SK-N-SH (cell line): ENCODE results near the gene UPF3B. TPM values are rescaled to one million over a fixed set of nuclear protein-coding genes. Genes with fewer than 3 reads are reported as not detected.

Experiments used
- CTCF ChIA-PET: fragments of 300-600, 350-600 bp; formaldehyde crosslinking; extraction: SDS; loops from one replicate; lab custom pipeline; 2021; lab: Yijun Ruan, JAX
- POLR2A ChIA-PET: fragments of 350-600 bp; sonication (Branson Sonifier 250); formaldehyde crosslinking; extraction: SDS; loops from one replicate; lab custom pipeline; 2020; ENCODE audit warnings: antibody characterized with exemption, inconsistent platforms; lab: Yijun Ruan, JAX
- DNase-seq: peaks from one replicate; pipeline ENCODE4 v3.0.0; 2012
- H2AFZ ChIP-seq: fragments of 200-600 bp; sonication (generic); 2 replicates; pipeline ENCODE4 v1.8.1; 2016; ENCODE audit warnings: antibody characterized with exemption, mild to moderate bottlenecking, low read depth
- H3F3A ChIP-seq: fragments of 200-600 bp; sonication (generic); replicated peaks from 2 replicates; pipeline ENCODE3; 2016; ENCODE audit warnings: antibody characterized with exemption, mild to moderate bottlenecking; ENCODE audit not compliant: insufficient read depth
- H3K27ac ChIP-seq, 2 experiments: fragments of 200-500 bp in 1 of 2; fragments of 200-600 bp in 1 of 2; sonication (Bioruptor generic) in 1 of 2; sonication (generic), shearing (Covaris generic) in 1 of 2; 2 replicates each; pipeline versions ENCODE4 v1.5.1 to v1.6.1; 2014 to 2016; ENCODE audit warnings: low read depth in 2 of 2, inconsistent platforms in 1 of 2, low read length in 1 of 2, mild to moderate bottlenecking in 1 of 2, mixed read lengths in 1 of 2
- H3K27me3 ChIP-seq: fragments of 200-600 bp; sonication (generic), shearing (Covaris generic); 2 replicates; pipeline ENCODE4 v1.6.1; 2016; ENCODE audit warnings: mixed run types; ENCODE audit not compliant: insufficient read depth
- H3K36me3 ChIP-seq, 2 experiments: fragments of 200-500 bp in 1 of 2; fragments of 200-600 bp in 1 of 2; sonication (Bioruptor generic) in 1 of 2; sonication (generic) in 1 of 2; replicated peaks in 1 of 2; 2 replicates each; pipeline versions ENCODE3 to v1.5.1; 2014 to 2016; ENCODE audit warnings: low read length in 1 of 2, mild to moderate bottlenecking in 1 of 2; ENCODE audit not compliant: insufficient read depth in 2 of 2, control insufficient read depth in 1 of 2
- H3K4me1 ChIP-seq, 2 experiments: fragments of 200-500 bp in 1 of 2; fragments of 200-600 bp in 1 of 2; sonication (Bioruptor generic) in 1 of 2; sonication (generic), shearing (Covaris generic) in 1 of 2; 2 replicates each; pipeline versions ENCODE4 v1.5.1 to v1.6.1; 2014 to 2016; ENCODE audit warnings: low read depth in 1 of 2, low read length in 1 of 2, mixed run types in 1 of 2; ENCODE audit not compliant: insufficient read depth in 2 of 2, control insufficient read depth in 1 of 2
- H3K4me2 ChIP-seq: fragments of 200-600 bp; sonication (generic), shearing (Covaris generic); 2 replicates; pipeline ENCODE4 v1.6.1; 2017; ENCODE audit warnings: mixed run types
- H3K4me3 ChIP-seq, 2 experiments: fragments of 200-500 bp in 1 of 2; fragments of 200-600 bp in 1 of 2; sonication (Bioruptor generic) in 1 of 2; sonication (generic), shearing (Covaris generic) in 1 of 2; 2 replicates each; pipeline versions ENCODE4 v1.5.1 to v1.8.1; 2014 to 2016; ENCODE audit warnings: low read depth in 2 of 2, inconsistent platforms in 1 of 2, low read length in 1 of 2, mild to moderate bottlenecking in 1 of 2, mixed read lengths in 1 of 2, moderate library complexity in 1 of 2
- H3K79me2 ChIP-seq: fragments of 200-600 bp; sonication (generic); 2 replicates; pipeline ENCODE4 v1.8.1; 2017; ENCODE audit warnings: mild to moderate bottlenecking; ENCODE audit not compliant: insufficient read depth
- H3K9ac ChIP-seq: fragments of 200-600 bp; sonication (generic); 2 replicates; pipeline ENCODE4 v1.6.1; 2017; ENCODE audit warnings: mixed run types
- H3K9me2 ChIP-seq: fragments of 200-600 bp; sonication (generic); 2 replicates; pipeline ENCODE4 v1.6.1; 2017; ENCODE audit warnings: mixed run types
- H3K9me3 ChIP-seq: fragments of 200-600 bp; sonication (generic); 2 replicates; pipeline ENCODE4 v1.6.1; 2017; ENCODE audit warnings: mixed run types, mild to moderate bottlenecking, moderate library complexity
- H4K20me1 ChIP-seq: fragments of 200-600 bp; sonication (generic); 2 replicates; pipeline ENCODE4 v1.6.1; 2017; ENCODE audit warnings: mild to moderate bottlenecking, mixed run types; ENCODE audit not compliant: insufficient read depth
- CTCF ChIP-seq: fragments of 200-600 bp; sonication (generic); IDR thresholded peaks from 2 replicates; pipeline ENCODE4 v1.6.1; 2017; ENCODE audit warnings: antibody characterized with exemption, mild to moderate bottlenecking, moderate library complexity
- EZH2phosphoT487 ChIP-seq: fragments of 200-600 bp; sonication (generic); IDR thresholded peaks from 2 replicates; pipeline ENCODE4 v1.6.1; 2017; ENCODE audit warnings: low read depth, mixed run types, mild to moderate bottlenecking, antibody characterized with exemption, moderate library complexity, borderline replicate concordance
- FOXJ3 ChIP-seq: sonication (generic); formaldehyde crosslinking; IDR thresholded peaks from 2 replicates; pipeline ENCODE4 v1.5.1; 2020; ENCODE audit warnings: mild to moderate bottlenecking, missing genetic modification reagents
- GATA2 ChIP-seq: sonication (generic); formaldehyde crosslinking; IDR thresholded peaks from 2 replicates; pipeline ENCODE4 v1.5.0; 2020; ENCODE audit warnings: mild to moderate bottlenecking, missing genetic modification reagents
- IRF3 ChIP-seq: fragments of 150-350 bp; IDR thresholded peaks from 2 replicates; pipeline ENCODE4 v1.6.1; 2016; ENCODE audit warnings: mild to moderate bottlenecking, low read depth, low read length
- JUND ChIP-seq: IDR thresholded peaks from 2 replicates; pipeline ENCODE4 v1.4.0; 2012
- MEF2A ChIP-seq: IDR thresholded peaks from 2 replicates; pipeline ENCODE4 v1.4.0; 2012; ENCODE audit warnings: low read depth, borderline replicate concordance
- MXI1 ChIP-seq: IDR thresholded peaks from 2 replicates; pipeline ENCODE4 v1.6.1; 2012; ENCODE audit warnings: mild to moderate bottlenecking, low read depth, low read length, improper control_type of control experiment
- NFIC ChIP-seq: IDR thresholded peaks from 2 replicates; pipeline ENCODE4 v1.4.0; 2012; ENCODE audit warnings: borderline replicate concordance
- POLR2AphosphoS5 ChIP-seq: IDR thresholded peaks from 2 replicates; pipeline ENCODE4 v1.6.1; 2012; ENCODE audit warnings: low read depth, low read length
- RAD21 ChIP-seq: IDR thresholded peaks from 2 replicates; pipeline ENCODE4 v1.6.1; 2012; ENCODE audit warnings: mild to moderate bottlenecking, low read length
- RXRA ChIP-seq: IDR thresholded peaks from 2 replicates; pipeline ENCODE4 v1.4.0; 2012; ENCODE audit warnings: low read depth, mild to moderate bottlenecking, borderline replicate concordance
- SIN3A ChIP-seq: IDR thresholded peaks from 2 replicates; pipeline ENCODE4 v1.6.1; 2012; ENCODE audit warnings: low read depth, mild to moderate bottlenecking, low read length, moderate library complexity, borderline replicate concordance
- TCF12 ChIP-seq: IDR thresholded peaks from 2 replicates; pipeline ENCODE4 v1.4.0; 2012
- YY1 ChIP-seq: IDR thresholded peaks from 2 replicates; pipeline ENCODE4 v1.4.0; 2012; ENCODE audit warnings: low read depth, mild to moderate bottlenecking
- WGBS: methylation state at CpG from one replicate; pipeline ENCODE4 v1.1.6; 2017; ENCODE audit warnings: low lambda C conversion rate; 5-methylcytosine and 5-hydroxymethylcytosine counted together
- polyA plus RNA-seq, 3 experiments: library from polyadenylated mRNA; depleted of rRNA; stranded (reverse); fragments of >200 nt; gene quantifications; 2 replicates each; pipeline ENCODE4 v1.2.3, GENCODE V29; 2012
- TF ChIP-seq, protein P1 (sequence below): IDR thresholded peaks from 2 replicates; pipeline ENCODE4 v1.6.1; 2012; ENCODE audit warnings: mild to moderate bottlenecking, low read depth, low read length, moderate library complexity
- TF ChIP-seq, protein P2 (sequence below): IDR thresholded peaks from 2 replicates; pipeline ENCODE4 v1.4.0; 2012; ENCODE audit warnings: low read depth, borderline replicate concordance
- TF ChIP-seq, protein P3 (sequence below): IDR thresholded peaks from 2 replicates; pipeline ENCODE4; 2012

UPF3B gene
- polyA plus RNA-seq, 1 of the 3 experiments (the other 2 are of a cell fraction): 8.9 TPM

- Histone ChIP-seq H3F3A (peaks cover 23% of the 10 kb centered on the region), H3K4me1 (peaks cover 3 to 8% of the 10 kb centered on the region in 2 experiments; a peak in 1 of 4 replicates), H2AFZ (peak overlapping the region; percentile 94; the same call in 1 of the 2 replicates), H3K9me2 (no peaks in the 10 kb centered on the region), H4K20me1 (peaks cover 52% of the 10 kb centered on the region), H3K27ac (peak overlapping the region; percentile 91 to 98), H3K9me3 (no peaks in the 10 kb centered on the region), H3K4me3 (peak overlapping the region; percentile 75 to 95), H3K4me2 (peak overlapping the region; percentile 87), H3K9ac (peak overlapping the region; percentile 95), H3K79me2 (peaks cover 58% of the 10 kb centered on the region), H3K27me3 (no peaks in the 10 kb centered on the region), H3K36me3 (peaks cover 30 to 38% of the 10 kb centered on the region in 2 experiments)
- ChIA-PET CTCF (interaction anchor here (1.1 kb wide), 1 partner anchor 91 kb away, joined by 6 read pairs; no protein-coding TSS in a partner anchor), POLR2A (interaction anchor here (0.6 to 2.1 kb wide), 15 partner anchors 8 to 279 kb away, joined by 3 to 37 read pairs (median 5); partner anchors contain the start of genes NDUFA1, RNF113A, SEPTIN6 and SOWAHD)
- TF ChIP-seq YY1 (no peak), IRF3 (no peak), FOXJ3 (CRISPR knock-in tag) (no peak), NFIC (no peak), EZH2phosphoT487 (no peak), RAD21 (peak; percentile 29; the same call in 1 of the 2 replicates), POLR2AphosphoS5 (no peak), CTCF (peak; percentile 48), MXI1 (peak; percentile 41; the same call in 1 of the 2 replicates), SIN3A (no peak), RXRA (no peak), MEF2A (no peak), TCF12 (no peak), JUND (no peak), GATA2 (CRISPR knock-in tag) (0 out of 2 replicates have a peak, but pooled peaks have one; percentile 9)
- TF ChIP-seq, protein P1, sequence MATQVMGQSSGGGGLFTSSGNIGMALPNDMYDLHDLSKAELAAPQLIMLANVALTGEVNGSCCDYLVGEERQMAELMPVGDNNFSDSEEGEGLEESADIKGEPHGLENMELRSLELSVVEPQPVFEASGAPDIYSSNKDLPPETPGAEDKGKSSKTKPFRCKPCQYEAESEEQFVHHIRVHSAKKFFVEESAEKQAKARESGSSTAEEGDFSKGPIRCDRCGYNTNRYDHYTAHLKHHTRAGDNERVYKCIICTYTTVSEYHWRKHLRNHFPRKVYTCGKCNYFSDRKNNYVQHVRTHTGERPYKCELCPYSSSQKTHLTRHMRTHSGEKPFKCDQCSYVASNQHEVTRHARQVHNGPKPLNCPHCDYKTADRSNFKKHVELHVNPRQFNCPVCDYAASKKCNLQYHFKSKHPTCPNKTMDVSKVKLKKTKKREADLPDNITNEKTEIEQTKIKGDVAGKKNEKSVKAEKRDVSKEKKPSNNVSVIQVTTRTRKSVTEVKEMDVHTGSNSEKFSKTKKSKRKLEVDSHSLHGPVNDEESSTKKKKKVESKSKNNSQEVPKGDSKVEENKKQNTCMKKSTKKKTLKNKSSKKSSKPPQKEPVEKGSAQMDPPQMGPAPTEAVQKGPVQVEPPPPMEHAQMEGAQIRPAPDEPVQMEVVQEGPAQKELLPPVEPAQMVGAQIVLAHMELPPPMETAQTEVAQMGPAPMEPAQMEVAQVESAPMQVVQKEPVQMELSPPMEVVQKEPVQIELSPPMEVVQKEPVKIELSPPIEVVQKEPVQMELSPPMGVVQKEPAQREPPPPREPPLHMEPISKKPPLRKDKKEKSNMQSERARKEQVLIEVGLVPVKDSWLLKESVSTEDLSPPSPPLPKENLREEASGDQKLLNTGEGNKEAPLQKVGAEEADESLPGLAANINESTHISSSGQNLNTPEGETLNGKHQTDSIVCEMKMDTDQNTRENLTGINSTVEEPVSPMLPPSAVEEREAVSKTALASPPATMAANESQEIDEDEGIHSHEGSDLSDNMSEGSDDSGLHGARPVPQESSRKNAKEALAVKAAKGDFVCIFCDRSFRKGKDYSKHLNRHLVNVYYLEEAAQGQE: no peak
- TF ChIP-seq, protein P2, sequence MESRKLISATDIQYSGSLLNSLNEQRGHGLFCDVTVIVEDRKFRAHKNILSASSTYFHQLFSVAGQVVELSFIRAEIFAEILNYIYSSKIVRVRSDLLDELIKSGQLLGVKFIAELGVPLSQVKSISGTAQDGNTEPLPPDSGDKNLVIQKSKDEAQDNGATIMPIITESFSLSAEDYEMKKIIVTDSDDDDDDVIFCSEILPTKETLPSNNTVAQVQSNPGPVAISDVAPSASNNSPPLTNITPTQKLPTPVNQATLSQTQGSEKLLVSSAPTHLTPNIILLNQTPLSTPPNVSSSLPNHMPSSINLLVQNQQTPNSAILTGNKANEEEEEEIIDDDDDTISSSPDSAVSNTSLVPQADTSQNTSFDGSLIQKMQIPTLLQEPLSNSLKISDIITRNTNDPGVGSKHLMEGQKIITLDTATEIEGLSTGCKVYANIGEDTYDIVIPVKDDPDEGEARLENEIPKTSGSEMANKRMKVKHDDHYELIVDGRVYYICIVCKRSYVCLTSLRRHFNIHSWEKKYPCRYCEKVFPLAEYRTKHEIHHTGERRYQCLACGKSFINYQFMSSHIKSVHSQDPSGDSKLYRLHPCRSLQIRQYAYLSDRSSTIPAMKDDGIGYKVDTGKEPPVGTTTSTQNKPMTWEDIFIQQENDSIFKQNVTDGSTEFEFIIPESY: no peak
- TF ChIP-seq, protein P3, sequence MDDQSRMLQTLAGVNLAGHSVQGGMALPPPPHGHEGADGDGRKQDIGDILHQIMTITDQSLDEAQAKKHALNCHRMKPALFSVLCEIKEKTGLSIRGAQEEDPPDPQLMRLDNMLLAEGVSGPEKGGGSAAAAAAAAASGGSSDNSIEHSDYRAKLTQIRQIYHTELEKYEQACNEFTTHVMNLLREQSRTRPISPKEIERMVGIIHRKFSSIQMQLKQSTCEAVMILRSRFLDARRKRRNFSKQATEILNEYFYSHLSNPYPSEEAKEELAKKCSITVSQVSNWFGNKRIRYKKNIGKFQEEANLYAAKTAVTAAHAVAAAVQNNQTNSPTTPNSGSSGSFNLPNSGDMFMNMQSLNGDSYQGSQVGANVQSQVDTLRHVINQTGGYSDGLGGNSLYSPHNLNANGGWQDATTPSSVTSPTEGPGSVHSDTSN: no peak
- WGBS: under 1% methylated on average over 31 of the region's 31 CpGs
- DNase-seq: peak; percentile 62
Observed at GRCh38 chrX:119790977-119791436, 61.8 kb downstream of the UPF3B start.
